HEK293 (cell line): ENCODE results near the gene KIAA1614.

Experiments used
- CTCF ChIA-PET: fragments of 350-600 bp; formaldehyde crosslinking; extraction: SDS; loops from one replicate; lab custom pipeline; 2021; ENCODE audit warnings: antibody characterized with exemption; lab: Yijun Ruan, JAX
- POLR2A ChIA-PET: fragments of 300-600 bp; formaldehyde crosslinking; extraction: SDS; loops from one replicate; lab custom pipeline; 2020; ENCODE audit warnings: antibody characterized with exemption, inconsistent platforms; lab: Yijun Ruan, JAX
- H3K27ac ChIP-seq: fragments of 200-500 bp; sonication (Bioruptor generic); 2 replicates; pipeline ENCODE4 v1.5.1; 2014; ENCODE audit warnings: low read depth, low read length, control low read depth, inconsistent platforms; ENCODE audit errors: extremely low read depth
- H3K36me3 ChIP-seq, 2 experiments: fragments of 200-500 bp in 1 of 2; sonication (Bioruptor generic) in 1 of 2; 1 replicate in 1 of 2; 2 replicates in 1 of 2; pipeline ENCODE4 v1.5.1; 2014 to 2017; ENCODE audit warnings: inconsistent platforms in 2 of 2, low read length in 2 of 2; ENCODE audit not compliant: control insufficient read depth in 2 of 2, insufficient read depth in 1 of 2
- H3K4me1 ChIP-seq: fragments of 200-500 bp; sonication (Bioruptor generic); 2 replicates; pipeline ENCODE4 v1.5.1; 2014; ENCODE audit warnings: mild to moderate bottlenecking, low read length, inconsistent platforms; ENCODE audit not compliant: control insufficient read depth, insufficient read depth
- H3K4me3 ChIP-seq: 2 replicates; pipeline ENCODE4 v1.5.1; 2011; ENCODE audit warnings: low read depth, mild to moderate bottlenecking, control low read depth, low read length, moderate library complexity
- H3K9me3 ChIP-seq: fragments of 200-500 bp; sonication (Bioruptor generic); 2 replicates; pipeline ENCODE4 v1.5.1; 2014; ENCODE audit warnings: low read depth, low read length, inconsistent platforms; ENCODE audit not compliant: control insufficient read depth, insufficient read depth
- IKZF3 ChIP-seq: fragments of 450-650 bp; IDR thresholded peaks from 2 replicates; pipeline ENCODE4 v1.5.0; 2018; ENCODE audit warnings: missing biosample characterization, mild to moderate bottlenecking, missing genetic modification characterization, moderate library complexity
- PRDM2 ChIP-seq: fragments of 450-650 bp; formaldehyde crosslinking; IDR thresholded peaks from 2 replicates; pipeline ENCODE4 v1.5.1; 2016; ENCODE audit warnings: missing biosample characterization, missing genetic modification characterization, borderline replicate concordance
- SCRT1 ChIP-seq: fragments of 450-650 bp; formaldehyde crosslinking; IDR thresholded peaks from 2 replicates; pipeline ENCODE4 v1.5.1; 2016; ENCODE audit warnings: missing biosample characterization, missing genetic modification characterization, borderline replicate concordance
- TRIM28 ChIP-seq: IDR thresholded peaks from 2 replicates; pipeline ENCODE4 v1.6.1; 2011; ENCODE audit warnings: low read length, control low read depth, borderline replicate concordance
- ZBTB1 ChIP-seq: fragments of 450-650 bp; formaldehyde crosslinking; IDR thresholded peaks from 2 replicates; pipeline ENCODE4 v1.5.1; 2016; ENCODE audit warnings: missing biosample characterization, missing genetic modification characterization
- ZBTB21 ChIP-seq: fragments of 450-650 bp; formaldehyde crosslinking; IDR thresholded peaks from 2 replicates; pipeline ENCODE4 v1.5.1; 2017; ENCODE audit warnings: missing biosample characterization, missing genetic modification characterization
- ZFP3 ChIP-seq: fragments of 450-650 bp; formaldehyde crosslinking; IDR thresholded peaks from 2 replicates; pipeline ENCODE4 v1.5.1; 2016; ENCODE audit warnings: low read depth, missing biosample characterization, missing genetic modification characterization
- ZNF19 ChIP-seq: fragments of 450-650 bp; formaldehyde crosslinking; IDR thresholded peaks from 2 replicates; pipeline ENCODE4; 2016; ENCODE audit warnings: missing biosample characterization, missing genetic modification characterization, low read depth
- ZNF211 ChIP-seq: fragments of 450-650 bp; formaldehyde crosslinking; IDR thresholded peaks from 2 replicates; pipeline ENCODE4 v1.5.1; 2016; ENCODE audit warnings: low read depth, missing biosample characterization, missing genetic modification characterization
- ZNF223 ChIP-seq: fragments of 450-650 bp; formaldehyde crosslinking; IDR thresholded peaks from 2 replicates; pipeline ENCODE4 v1.5.1; 2016; ENCODE audit warnings: missing biosample characterization, missing genetic modification characterization
- ZNF23 ChIP-seq: fragments of 450-650 bp; formaldehyde crosslinking; IDR thresholded peaks from 2 replicates; pipeline ENCODE4 v1.5.1; 2016; ENCODE audit warnings: missing biosample characterization, missing genetic modification characterization, borderline replicate concordance
- ZNF433 ChIP-seq: fragments of 450-650 bp; formaldehyde crosslinking; IDR thresholded peaks from 2 replicates; pipeline ENCODE4 v1.5.1; 2016; ENCODE audit warnings: missing biosample characterization, missing genetic modification characterization, low read depth
- ZNF501 ChIP-seq: fragments of 450-650 bp; formaldehyde crosslinking; IDR thresholded peaks from 2 replicates; pipeline ENCODE4 v1.5.1; 2016; ENCODE audit warnings: missing biosample characterization, missing genetic modification characterization
- ZNF510 ChIP-seq: fragments of 450-650 bp; formaldehyde crosslinking; IDR thresholded peaks from 2 replicates; pipeline ENCODE4 v1.5.1; 2018; ENCODE audit warnings: mild to moderate bottlenecking, missing genetic modification characterization, missing biosample characterization; ENCODE audit not compliant: insufficient replicate concordance
- ZNF513 ChIP-seq: fragments of 450-650 bp; IDR thresholded peaks from 2 replicates; pipeline ENCODE4 v1.5.1; 2018; ENCODE audit warnings: missing biosample characterization, missing genetic modification characterization
- ZNF521 ChIP-seq: fragments of 450-650 bp; formaldehyde crosslinking; IDR thresholded peaks from 2 replicates; pipeline ENCODE4 v1.5.1; 2017; ENCODE audit warnings: missing biosample characterization, mild to moderate bottlenecking, missing genetic modification characterization
- ZNF548 ChIP-seq: fragments of 450-650 bp; formaldehyde crosslinking; IDR thresholded peaks from 2 replicates; pipeline ENCODE4 v1.5.1; 2016; ENCODE audit warnings: missing biosample characterization, missing genetic modification characterization
- ZNF560 ChIP-seq: fragments of 450-650 bp; formaldehyde crosslinking; IDR thresholded peaks from 2 replicates; pipeline ENCODE4 v1.5.1; 2017; ENCODE audit warnings: missing biosample characterization, missing genetic modification characterization, borderline replicate concordance
- ZNF561 ChIP-seq: fragments of 450-650 bp; IDR thresholded peaks from 2 replicates; pipeline ENCODE4 v1.5.1; 2018; ENCODE audit warnings: missing biosample characterization, missing genetic modification characterization, borderline replicate concordance
- ZNF580 ChIP-seq: fragments of 450-650 bp; formaldehyde crosslinking; IDR thresholded peaks from 2 replicates; pipeline ENCODE4 v1.5.1; 2016; ENCODE audit warnings: missing biosample characterization, missing genetic modification characterization
- ZNF596 ChIP-seq: fragments of 450-650 bp; IDR thresholded peaks from 2 replicates; pipeline ENCODE4 v1.5.0; 2018; ENCODE audit warnings: missing biosample characterization, mild to moderate bottlenecking, missing genetic modification characterization, moderate library complexity
- ZNF670 ChIP-seq: fragments of 450-650 bp; formaldehyde crosslinking; IDR thresholded peaks from 2 replicates; pipeline ENCODE4 v1.5.1; 2016; ENCODE audit warnings: missing biosample characterization, missing genetic modification characterization, low read depth
- ZNF843 ChIP-seq: fragments of 450-650 bp; formaldehyde crosslinking; IDR thresholded peaks from 2 replicates; pipeline ENCODE4 v1.5.1; 2016; ENCODE audit warnings: missing biosample characterization, missing genetic modification characterization
- TF ChIP-seq, protein P1 (sequence below): fragments of 450-650 bp; formaldehyde crosslinking; IDR thresholded peaks from 2 replicates; pipeline ENCODE4 v1.5.1; 2017; ENCODE audit warnings: missing biosample characterization, missing genetic modification characterization

KIAA1614 gene

GRCh38 chr1:180889325-180889724, 23.4 kb upstream of the KIAA1614 start (continued):
- TF ChIP-seq ZBTB21 (tag by site-specific recombination) (no peak), ZBTB1 (tag by site-specific recombination) (no peak), ZNF560 (tag by site-specific recombination) (no peak), ZNF521 (tag by site-specific recombination) (no peak), ZNF211 (tag by site-specific recombination) (no peak)
- TF ChIP-seq, protein P1, sequence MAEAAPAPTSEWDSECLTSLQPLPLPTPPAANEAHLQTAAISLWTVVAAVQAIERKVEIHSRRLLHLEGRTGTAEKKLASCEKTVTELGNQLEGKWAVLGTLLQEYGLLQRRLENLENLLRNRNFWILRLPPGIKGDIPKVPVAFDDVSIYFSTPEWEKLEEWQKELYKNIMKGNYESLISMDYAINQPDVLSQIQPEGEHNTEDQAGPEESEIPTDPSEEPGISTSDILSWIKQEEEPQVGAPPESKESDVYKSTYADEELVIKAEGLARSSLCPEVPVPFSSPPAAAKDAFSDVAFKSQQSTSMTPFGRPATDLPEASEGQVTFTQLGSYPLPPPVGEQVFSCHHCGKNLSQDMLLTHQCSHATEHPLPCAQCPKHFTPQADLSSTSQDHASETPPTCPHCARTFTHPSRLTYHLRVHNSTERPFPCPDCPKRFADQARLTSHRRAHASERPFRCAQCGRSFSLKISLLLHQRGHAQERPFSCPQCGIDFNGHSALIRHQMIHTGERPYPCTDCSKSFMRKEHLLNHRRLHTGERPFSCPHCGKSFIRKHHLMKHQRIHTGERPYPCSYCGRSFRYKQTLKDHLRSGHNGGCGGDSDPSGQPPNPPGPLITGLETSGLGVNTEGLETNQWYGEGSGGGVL (tag by site-specific recombination), result no peak

- H3K36me3 ChIP-seq, result no peaks in the 10 kb centered on the region
- POLR2A ChIA-PET, result no interaction called here
- no peaks in the 10 kb centered on the region for H3K4me1 ChIP-seq
- no peak overlapping the region for H3K27ac ChIP-seq
- no peaks in the 10 kb centered on the region for H3K9me3 ChIP-seq
- H3K4me3 ChIP-seq, result no peak overlapping the region
- CTCF ChIA-PET, result no interaction called here
- no peak for TF ChIP-seq SCRT1 (tag by site-specific recombination)
- no peak for TF ChIP-seq ZNF433 (tag by site-specific recombination)
- no peak for TF ChIP-seq ZNF510
- TF ChIP-seq ZNF23 (tag by site-specific recombination), result no peak
- no peak for TF ChIP-seq ZNF843 (tag by site-specific recombination)
- TF ChIP-seq ZNF548 (tag by site-specific recombination), result no peak
- no peak for TF ChIP-seq ZNF513 (tag by site-specific recombination)
- no peak for TF ChIP-seq ZNF19 (tag by site-specific recombination)
- no peak for TF ChIP-seq ZNF561 (tag by site-specific recombination)
These were observed 20.4 kb upstream of the KIAA1614 start for GRCh38 chr1:180892272-180892671.

DNA sequence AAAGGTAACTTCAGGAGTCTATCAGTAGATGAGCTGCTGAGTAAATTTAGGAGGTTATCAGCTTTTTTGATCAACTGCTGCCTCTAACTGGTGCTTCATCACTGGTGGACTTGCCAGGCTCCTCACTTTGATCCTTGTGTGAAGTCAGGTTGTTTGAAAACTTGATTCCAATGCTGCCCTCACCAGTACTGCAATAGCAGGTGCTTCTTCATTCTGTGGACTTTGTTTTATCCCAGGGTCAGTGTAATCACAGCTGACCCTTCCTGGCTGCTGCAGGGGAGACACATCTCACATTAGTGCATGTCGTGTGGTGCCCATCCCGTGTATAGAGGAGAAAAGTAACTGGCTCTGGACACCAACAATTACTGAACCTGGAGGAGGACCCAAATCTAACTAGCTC, 20.0 kb upstream of the KIAA1614 start:
- H3K4me3 ChIP-seq, result no peak overlapping the region
- H3K27ac ChIP-seq, result no peak overlapping the region
- H3K36me3 ChIP-seq, result no peaks in the 10 kb centered on the region
- H3K4me1 ChIP-seq, result no peaks in the 10 kb centered on the region
- ChIA-PET POLR2A (no interaction called here), CTCF (no interaction called here)
- H3K9me3 ChIP-seq, result no peaks in the 10 kb centered on the region
- TF ChIP-seq PRDM2 (tag by site-specific recombination), result no peak
- TF ChIP-seq ZFP3, result no peak
- no peak for TF ChIP-seq IKZF3 (tag by site-specific recombination)
- TF ChIP-seq ZNF223, result no peak
- TF ChIP-seq ZNF596, result no peak
- no peak for TF ChIP-seq TRIM28
- TF ChIP-seq ZNF513 (tag by site-specific recombination), result no peak
- TF ChIP-seq ZNF580 (tag by site-specific recombination), result no peak
- no peak for TF ChIP-seq ZNF501
- TF ChIP-seq ZNF670 (tag by site-specific recombination), result no peak
